Stimulated activated CD8-positive, alpha-beta memory T cell treated with anti-CD3 and anti-CD28 coated beads, Interleukin-2, amount 100 ng/mL, for 1 hour (primary cell): Measurements from ENCODE around the gene KCNQ5.
"Not testable (repeated sequence)": the region's sequence is repeated elsewhere in the genome, so short reads cannot be mapped to it uniquely, and the experiment has no call there.

ENCODE experiments used
- DNase-seq, 2 donors: peaks; one replicate each; pipeline ENCODE4 v3.0.0-alpha.2; 2020; ENCODE audit warnings: low read depth in 2 of 2

The KCNQ5 gene

GRCh38 chr6:72950114-72950860 lies 328.4 kb downstream of the KCNQ5 start:
- no peak for DNase-seq

- no peak for DNase-seq
Measured at GRCh38 chr6:72952808-72953630, 331.2 kb downstream of the KCNQ5 start.

- DNase-seq: no peak
Measured at GRCh38 chr6:72953971-72954381, 332.1 kb downstream of the KCNQ5 start.

GRCh38 chr6:72954716-72955115 lies 332.9 kb downstream of the KCNQ5 start:
- DNase-seq: no peak

GRCh38 chr6:72955666-72956065 lies 333.8 kb downstream of the KCNQ5 start:
- no peak for DNase-seq

- no peak for DNase-seq
Measured at GRCh38 chr6:72956272-72956671, 334.4 kb downstream of the KCNQ5 start.

GRCh38 chr6:72959821-72960220 lies 338.0 kb downstream of the KCNQ5 start:
- no peak for DNase-seq

- DNase-seq: no peak
Measured at GRCh38 chr6:72963946-72964345, 342.1 kb downstream of the KCNQ5 start.

GRCh38 chr6:72966628-72967280 lies 344.9 kb downstream of the KCNQ5 start:
- no peak for DNase-seq

GRCh38 chr6:72967329-72967728 lies 345.5 kb downstream of the KCNQ5 start:
- DNase-seq: no peak

- no peak for DNase-seq
Measured at GRCh38 chr6:72968704-72969103, 346.8 kb downstream of the KCNQ5 start.

GRCh38 chr6:72969666-72970065 lies 347.8 kb downstream of the KCNQ5 start:
- no peak for DNase-seq

- no peak for DNase-seq
Measured at GRCh38 chr6:72972579-72972978, 350.7 kb downstream of the KCNQ5 start.

GRCh38 chr6:72974276-72974675 lies 352.4 kb downstream of the KCNQ5 start:
- no peak for DNase-seq

GRCh38 chr6:72975352-72975752 lies 353.5 kb downstream of the KCNQ5 start:
- no peak for DNase-seq

- DNase-seq: no peak
Measured at GRCh38 chr6:72976484-72976883, 354.6 kb downstream of the KCNQ5 start.

GRCh38 chr6:72977114-72977513 lies 355.2 kb downstream of the KCNQ5 start:
- no peak for DNase-seq

GRCh38 chr6:72978808-72979207 lies 356.9 kb downstream of the KCNQ5 start:
- DNase-seq: not testable (repeated sequence)

- DNase-seq: not testable (repeated sequence)
Measured at GRCh38 chr6:72984189-72984831, 362.4 kb downstream of the KCNQ5 start.

GRCh38 chr6:72984981-72985665 lies 363.3 kb downstream of the KCNQ5 start:
- no peak for DNase-seq

GRCh38 chr6:72987301-72987700 lies 365.4 kb downstream of the KCNQ5 start:
- no peak for DNase-seq
